GM12873 (cell line): ENCODE measurements around the gene TRIM17.

Experiments
- CTCF ChIP-seq: IDR thresholded peaks from 2 replicates; pipeline ENCODE4 v1.5.1; 2012; ENCODE audit warnings: low read depth, mild to moderate bottlenecking, moderate library complexity, low read length, control low read depth; ENCODE audit not compliant: insufficient read depth; ENCODE audit errors: missing control alignments

The TRIM17 gene

DNA sequence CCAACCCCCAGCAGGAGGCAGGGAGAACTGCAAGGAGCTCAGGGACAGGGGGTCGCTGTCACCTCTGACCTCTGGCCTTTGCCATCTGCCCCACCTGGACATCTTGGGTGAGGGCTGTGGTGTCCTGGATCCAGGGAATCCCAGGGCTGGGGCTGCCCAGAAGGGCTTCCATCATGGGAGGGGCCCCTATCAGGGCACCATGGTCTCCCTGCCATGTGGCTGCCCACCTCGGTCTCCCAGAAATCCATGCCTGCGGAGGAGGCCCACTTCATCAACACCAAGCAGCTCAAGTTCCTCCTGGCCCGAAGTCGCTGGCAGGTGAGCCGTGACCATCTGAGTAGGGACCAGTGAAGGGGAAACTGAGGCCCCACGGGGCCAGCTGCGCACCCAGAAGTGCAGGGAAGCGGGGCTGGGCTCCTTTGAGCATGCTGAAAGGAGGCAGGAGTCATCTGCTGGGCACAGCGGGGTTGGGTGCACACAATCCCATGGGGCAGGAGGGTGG, 46.2 kb downstream of the TRIM17 start:
- no peak for TF ChIP-seq CTCF

- peak; percentile 11 for TF ChIP-seq CTCF
Measured at GRCh38 chr1:228369608-228370438, 46.8 kb downstream of the TRIM17 start.

GRCh38 chr1:228368801-228369607, 47.7 kb downstream of the TRIM17 start:
- TF ChIP-seq CTCF = no peak

GRCh38 chr1:228367798-228368791, 48.6 kb downstream of the TRIM17 start:
- TF ChIP-seq CTCF = no peak

GRCh38 chr1:228366866-228367741, 49.6 kb downstream of the TRIM17 start:
- no peak for TF ChIP-seq CTCF

GRCh38 chr1:228366062-228366865, 50.4 kb downstream of the TRIM17 start:
- TF ChIP-seq CTCF = no peak
